ENCODE measurements around the gene ZNF618.

DNA sequence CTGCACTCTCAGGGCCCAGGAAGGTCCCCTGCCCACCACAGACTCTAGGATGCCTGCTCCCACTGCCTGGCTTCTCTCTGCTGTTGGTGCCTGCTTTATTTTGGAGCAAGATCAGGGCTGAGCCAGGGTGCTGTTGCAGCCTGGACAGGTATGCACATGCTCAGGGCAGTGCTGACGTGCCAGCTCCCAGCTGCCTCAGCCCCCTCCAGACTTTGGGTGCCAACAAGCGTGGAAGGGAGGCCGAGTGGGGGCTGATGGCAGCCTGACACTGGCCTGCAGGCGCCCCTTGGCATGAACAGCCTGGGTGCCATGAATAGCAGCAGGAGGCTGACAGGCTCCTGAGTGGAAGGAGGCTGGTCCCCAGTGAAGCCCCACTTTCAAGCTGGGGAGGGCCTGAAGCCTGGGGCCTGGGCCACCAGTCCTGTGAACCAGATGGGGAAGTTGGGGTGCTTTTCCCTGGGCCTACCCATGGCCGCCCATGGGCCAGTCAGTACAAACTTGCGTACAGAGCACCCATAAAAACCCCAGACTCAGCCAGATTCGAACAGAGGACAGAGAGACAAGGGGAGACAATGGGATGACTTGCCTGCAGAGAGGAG lies 195.2 kb downstream of the ZNF618 start:
- TF ChIP-seq POLR2A (IDR thresholded peaks at IDR 0.05) (no peak), POLR2AphosphoS5 (IDR thresholded peaks at IDR 0.05; ENCODE audit: insufficient read depth in 1 of 2, low read depth in 1 of 2) (no peak)
- TF ChIP-seq, protein P1, sequence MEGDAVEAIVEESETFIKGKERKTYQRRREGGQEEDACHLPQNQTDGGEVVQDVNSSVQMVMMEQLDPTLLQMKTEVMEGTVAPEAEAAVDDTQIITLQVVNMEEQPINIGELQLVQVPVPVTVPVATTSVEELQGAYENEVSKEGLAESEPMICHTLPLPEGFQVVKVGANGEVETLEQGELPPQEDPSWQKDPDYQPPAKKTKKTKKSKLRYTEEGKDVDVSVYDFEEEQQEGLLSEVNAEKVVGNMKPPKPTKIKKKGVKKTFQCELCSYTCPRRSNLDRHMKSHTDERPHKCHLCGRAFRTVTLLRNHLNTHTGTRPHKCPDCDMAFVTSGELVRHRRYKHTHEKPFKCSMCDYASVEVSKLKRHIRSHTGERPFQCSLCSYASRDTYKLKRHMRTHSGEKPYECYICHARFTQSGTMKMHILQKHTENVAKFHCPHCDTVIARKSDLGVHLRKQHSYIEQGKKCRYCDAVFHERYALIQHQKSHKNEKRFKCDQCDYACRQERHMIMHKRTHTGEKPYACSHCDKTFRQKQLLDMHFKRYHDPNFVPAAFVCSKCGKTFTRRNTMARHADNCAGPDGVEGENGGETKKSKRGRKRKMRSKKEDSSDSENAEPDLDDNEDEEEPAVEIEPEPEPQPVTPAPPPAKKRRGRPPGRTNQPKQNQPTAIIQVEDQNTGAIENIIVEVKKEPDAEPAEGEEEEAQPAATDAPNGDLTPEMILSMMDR (IDR thresholded peaks at IDR 0.05) = no peak

Data from vagina (tissue), 2 donors.